Activated T-helper 9 cell treated with anti-CD3 and anti-CD28 coated beads, Interleukin-2, amount 50 U/mL, for 16 hours (primary cell): ENCODE data around the gene PHC1.

Experiments
- DNase-seq: peaks from one replicate; pipeline ENCODE4 v3.0.0-alpha.2; 2020; ENCODE audit warnings: low read depth

PHC1 gene

GRCh38 chr12:8950221-8950527, 35.9 kb downstream of the PHC1 start:
- DNase-seq = no peak

- no peak for DNase-seq
Measured at GRCh38 chr12:8950702-8951478, 36.6 kb downstream of the PHC1 start.

- DNase-seq = no peak
Measured at GRCh38 chr12:8951744-8952143, 37.4 kb downstream of the PHC1 start.

- DNase-seq = peak; percentile 52
Measured at GRCh38 chr12:8953773-8954402, 39.6 kb downstream of the PHC1 start.

GRCh38 chr12:8956073-8956472, 41.8 kb downstream of the PHC1 start:
- no peak for DNase-seq

GRCh38 chr12:8956772-8957171, 42.5 kb downstream of the PHC1 start:
- DNase-seq = no peak

- DNase-seq = no peak
Measured at GRCh38 chr12:8957561-8957960, 43.3 kb downstream of the PHC1 start.

GRCh38 chr12:8958066-8958465, 43.8 kb downstream of the PHC1 start:
- no peak for DNase-seq

GRCh38 chr12:8960176-8960575, 45.9 kb downstream of the PHC1 start:
- DNase-seq = no peak

- no peak for DNase-seq
Measured at GRCh38 chr12:8968761-8969160, 54.5 kb downstream of the PHC1 start.

- DNase-seq = no peak
Measured at GRCh38 chr12:8969861-8970411, 55.6 kb downstream of the PHC1 start.

GRCh38 chr12:8970432-8970831, 56.1 kb downstream of the PHC1 start:
- no peak for DNase-seq

- DNase-seq = no peak
Measured at GRCh38 chr12:8980137-8980536, 65.8 kb downstream of the PHC1 start.

- no peak for DNase-seq
Measured at GRCh38 chr12:8985213-8985754, 71.0 kb downstream of the PHC1 start.

- DNase-seq = no peak
Measured at GRCh38 chr12:8987163-8987562, 72.9 kb downstream of the PHC1 start.

GRCh38 chr12:8987685-8988084, 73.4 kb downstream of the PHC1 start:
- DNase-seq = no peak

- no peak for DNase-seq
Measured at GRCh38 chr12:8989413-8989812, 75.1 kb downstream of the PHC1 start, which contains the start of gene KLRG1. TSS of gene KLRG1 (plus strand) at chr12:8989546. CDS start at chr12:8989636, 90 bp downstream.
